HCT116 (cell line): Measurements from ENCODE around the gene SIRPA. TPM values are rescaled to one million over a fixed set of nuclear protein-coding genes. Genes with fewer than 3 reads are reported as not detected.

ENCODE experiments used
- ATAC-seq: fragments of 200-7000 bp; cut with Tn5 transposase; 2 replicates; pipeline ENCODE4 v1.9.1; 2020; ENCODE audit warnings: mild to moderate bottlenecking, moderate library complexity
- BruUV-seq: library from RNA; stranded (reverse); fragments of 400-500 nt; replicated peaks from 2 replicates; lab custom pipeline; 2021; lab: Mats Ljungman, UMichigan
- CTCF ChIA-PET: fragments of 300-600 bp; sonication (Branson Sonifier 250); formaldehyde crosslinking; loops from one replicate; lab custom pipeline; 2021; ENCODE audit warnings: antibody characterized with exemption; lab: Charles Lee
- POLR2A ChIA-PET: fragments of 300-600, 350-600 bp; sonication (Branson Sonifier 250); formaldehyde crosslinking; loops from one replicate; lab custom pipeline; 2021; ENCODE audit warnings: antibody characterized with exemption; lab: Charles Lee
- RAD21 ChIA-PET, 2 experiments: fragments of 300-600 bp; sonication (Branson Sonifier 250); formaldehyde crosslinking; loops; one replicate each; lab custom pipeline; 2023; ENCODE audit warnings: low total read pairs in 2 of 2; ENCODE audit not compliant: uncharacterized antibody in 2 of 2, unreplicated experiment in 2 of 2, low non-redundant PET in 1 of 2; lab: Charles Lee
- DNase-seq: peaks from one replicate; pipeline ENCODE4 v3.0.0-alpha.2; 2010; ENCODE audit warnings: low read depth, low spot score
- H2AFZ ChIP-seq: fragments of 200-600 bp; shearing (Covaris generic), sonication (generic); 2 replicates; pipeline ENCODE4 v1.6.1; 2017; ENCODE audit warnings: low read depth, mixed run types, mixed read lengths, antibody characterized with exemption, low read length; ENCODE audit not compliant: poor library complexity, severe bottlenecking
- H3K27ac ChIP-seq: 2 replicates; pipeline ENCODE4 v1.5.1; 2012; ENCODE audit warnings: low read depth, low read length
- H3K27me3 ChIP-seq: fragments of 200-600 bp; sonication (generic); 2 replicates; pipeline ENCODE4 v1.6.1; 2016; ENCODE audit warnings: mixed run types, low read length, mixed read lengths; ENCODE audit not compliant: insufficient read depth
- H3K36me3 ChIP-seq, 2 experiments: fragments of 200-500 bp in 1 of 2; fragments of 200-600 bp in 1 of 2; sonication (Bioruptor generic) in 1 of 2; sonication (generic) in 1 of 2; 2 replicates each; pipeline versions ENCODE4 v1.5.1 to v1.6.1; 2014 to 2016; ENCODE audit warnings: low read length in 2 of 2, inconsistent platforms in 1 of 2, mixed read lengths in 1 of 2, mixed run types in 1 of 2; ENCODE audit not compliant: insufficient read depth in 2 of 2, control insufficient read depth in 1 of 2
- H3K4me1 ChIP-seq, 2 experiments: fragments of 200-600 bp in 1 of 2; sonication (generic) in 1 of 2; 2 replicates each; pipeline versions ENCODE4 v1.5.1 to v1.6.1; 2012 to 2017; ENCODE audit warnings: low read length in 2 of 2, inconsistent platforms in 1 of 2, mild to moderate bottlenecking in 1 of 2, mixed read lengths in 1 of 2, mixed run types in 1 of 2, moderate library complexity in 1 of 2; ENCODE audit not compliant: insufficient read depth in 2 of 2, control insufficient read depth in 1 of 2
- H3K4me2 ChIP-seq: fragments of 200-600 bp; sonication (generic); 2 replicates; pipeline ENCODE4 v1.6.1; 2017; ENCODE audit warnings: mixed run types, low read length, mixed read lengths
- H3K4me3 ChIP-seq, 2 experiments: fragments of 200-600 bp in 1 of 2; sonication (generic) in 1 of 2; replicated peaks in 1 of 2; 2 replicates each; pipeline ENCODE4 v1.5.1; 2011 to 2016; ENCODE audit warnings: low read length in 2 of 2, control low read depth in 1 of 2, low read depth in 1 of 2, mild to moderate bottlenecking in 1 of 2, mixed read lengths in 1 of 2, mixed run types in 1 of 2
- H3K79me2 ChIP-seq: fragments of 200-600 bp; sonication (generic); 2 replicates; pipeline ENCODE4 v1.6.1; 2017; ENCODE audit warnings: mild to moderate bottlenecking, mixed run types, low read length, moderate library complexity, mixed read lengths; ENCODE audit not compliant: insufficient read depth
- H3K9ac ChIP-seq: fragments of 200-600 bp; sonication (generic); 2 replicates; pipeline ENCODE4 v1.6.1; 2016; ENCODE audit warnings: low read length, mixed read lengths
- H3K9me2 ChIP-seq: fragments of 200-600 bp; sonication (generic), shearing (Covaris generic); 2 replicates; pipeline ENCODE4 v1.6.1; 2017; ENCODE audit warnings: mixed run types, mild to moderate bottlenecking, moderate library complexity; ENCODE audit not compliant: insufficient read depth
- H3K9me3 ChIP-seq, 2 experiments: fragments of 200-500 bp in 1 of 2; fragments of 200-600 bp in 1 of 2; sonication (Bioruptor generic) in 1 of 2; sonication (generic) in 1 of 2; 2 replicates each; pipeline ENCODE4 v1.6.1; 2014 to 2017; ENCODE audit warnings: low read length in 2 of 2, mixed read lengths in 2 of 2, inconsistent platforms in 1 of 2, low read depth in 1 of 2, mild to moderate bottlenecking in 1 of 2, mixed run types in 1 of 2, moderate library complexity in 1 of 2; ENCODE audit not compliant: control insufficient read depth in 1 of 2, insufficient read depth in 1 of 2
- H4K20me1 ChIP-seq: fragments of 200-600 bp; sonication (generic), shearing (Covaris generic); 2 replicates; pipeline ENCODE4 v1.6.1; 2017; ENCODE audit warnings: mixed run types, mild to moderate bottlenecking, moderate library complexity; ENCODE audit not compliant: insufficient read depth
- FOSL1 ChIP-seq: IDR thresholded peaks from 2 replicates; pipeline ENCODE4 v1.6.1; 2012; ENCODE audit warnings: low read depth
- RAD21 ChIP-seq: IDR thresholded peaks from 2 replicates; pipeline ENCODE4 v1.6.1; 2012; ENCODE audit warnings: low read depth, mild to moderate bottlenecking
- SIN3A ChIP-seq: IDR thresholded peaks from 2 replicates; pipeline ENCODE4 v1.6.1; 2012; ENCODE audit warnings: low read depth
- intact Hi-C: fragments of 100-400 bp; cut with micrococcal nuclease; formaldehyde crosslinking; loops from 2 replicates; pipeline ENCODE4 v1.10.0; 2022
- total RNA-seq: library from RNA; stranded (reverse); gene quantifications from one replicate; pipeline ENCODE4 v1.2.1, GENCODE V29; 2021; ENCODE audit not compliant: unreplicated experiment
- TF ChIP-seq, protein P1 (sequence below): IDR thresholded peaks from 2 replicates; pipeline ENCODE4 v1.6.1; 2012; ENCODE audit warnings: low read depth
- TF ChIP-seq, protein P2 (sequence below): IDR thresholded peaks from 2 replicates; pipeline ENCODE4 v1.6.1; 2012

SIRPA gene
- total RNA-seq, 1 experiment from 2014 or later = 15.3 TPM

DNA sequence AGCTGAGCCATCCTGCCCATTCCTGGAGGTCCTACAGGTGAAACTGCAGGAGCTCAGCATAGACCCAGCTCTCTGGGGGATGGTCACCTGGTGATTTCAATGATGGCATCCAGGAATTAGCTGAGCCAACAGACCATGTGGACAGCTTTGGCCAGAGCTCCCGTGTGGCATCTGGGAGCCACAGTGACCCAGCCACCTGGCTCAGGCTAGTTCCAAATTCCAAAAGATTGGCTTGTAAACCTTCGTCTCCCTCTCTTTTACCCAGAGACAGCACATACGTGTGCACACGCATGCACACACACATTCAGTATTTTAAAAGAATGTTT, 44.0 kb downstream of the SIRPA start (continued):
- TF ChIP-seq, protein P1, sequence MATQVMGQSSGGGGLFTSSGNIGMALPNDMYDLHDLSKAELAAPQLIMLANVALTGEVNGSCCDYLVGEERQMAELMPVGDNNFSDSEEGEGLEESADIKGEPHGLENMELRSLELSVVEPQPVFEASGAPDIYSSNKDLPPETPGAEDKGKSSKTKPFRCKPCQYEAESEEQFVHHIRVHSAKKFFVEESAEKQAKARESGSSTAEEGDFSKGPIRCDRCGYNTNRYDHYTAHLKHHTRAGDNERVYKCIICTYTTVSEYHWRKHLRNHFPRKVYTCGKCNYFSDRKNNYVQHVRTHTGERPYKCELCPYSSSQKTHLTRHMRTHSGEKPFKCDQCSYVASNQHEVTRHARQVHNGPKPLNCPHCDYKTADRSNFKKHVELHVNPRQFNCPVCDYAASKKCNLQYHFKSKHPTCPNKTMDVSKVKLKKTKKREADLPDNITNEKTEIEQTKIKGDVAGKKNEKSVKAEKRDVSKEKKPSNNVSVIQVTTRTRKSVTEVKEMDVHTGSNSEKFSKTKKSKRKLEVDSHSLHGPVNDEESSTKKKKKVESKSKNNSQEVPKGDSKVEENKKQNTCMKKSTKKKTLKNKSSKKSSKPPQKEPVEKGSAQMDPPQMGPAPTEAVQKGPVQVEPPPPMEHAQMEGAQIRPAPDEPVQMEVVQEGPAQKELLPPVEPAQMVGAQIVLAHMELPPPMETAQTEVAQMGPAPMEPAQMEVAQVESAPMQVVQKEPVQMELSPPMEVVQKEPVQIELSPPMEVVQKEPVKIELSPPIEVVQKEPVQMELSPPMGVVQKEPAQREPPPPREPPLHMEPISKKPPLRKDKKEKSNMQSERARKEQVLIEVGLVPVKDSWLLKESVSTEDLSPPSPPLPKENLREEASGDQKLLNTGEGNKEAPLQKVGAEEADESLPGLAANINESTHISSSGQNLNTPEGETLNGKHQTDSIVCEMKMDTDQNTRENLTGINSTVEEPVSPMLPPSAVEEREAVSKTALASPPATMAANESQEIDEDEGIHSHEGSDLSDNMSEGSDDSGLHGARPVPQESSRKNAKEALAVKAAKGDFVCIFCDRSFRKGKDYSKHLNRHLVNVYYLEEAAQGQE = no peak
- no peak for TF ChIP-seq FOSL1
- TF ChIP-seq, protein P2, sequence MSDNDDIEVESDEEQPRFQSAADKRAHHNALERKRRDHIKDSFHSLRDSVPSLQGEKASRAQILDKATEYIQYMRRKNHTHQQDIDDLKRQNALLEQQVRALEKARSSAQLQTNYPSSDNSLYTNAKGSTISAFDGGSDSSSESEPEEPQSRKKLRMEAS = no peak
- TF ChIP-seq SIN3A = no peak
- TF ChIP-seq RAD21 = no peak

DNA sequence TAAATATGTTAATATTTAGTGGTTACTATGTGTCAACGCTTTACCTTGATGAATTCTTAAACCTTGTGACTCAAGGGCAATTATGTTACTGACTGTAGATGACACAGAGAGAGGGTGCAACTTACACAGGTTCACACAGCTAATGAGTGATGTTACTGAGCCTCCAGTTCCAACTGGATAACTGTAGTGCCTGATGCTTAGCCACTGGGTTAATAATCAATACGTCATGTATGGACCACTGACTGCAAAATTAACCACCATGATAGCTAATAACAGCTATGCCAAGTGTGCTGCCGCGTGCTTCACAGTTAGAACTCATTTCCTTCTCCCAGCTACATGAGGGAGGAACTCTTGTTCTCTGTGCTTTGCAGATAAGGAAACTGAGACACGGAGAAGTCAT, 45.4 kb downstream of the SIRPA start:
- POLR2A ChIA-PET = no interaction called here
- intact Hi-C loops = no loop called here
- CTCF ChIA-PET = no interaction called here
- H3K36me3 ChIP-seq = no peaks in the 10 kb centered on the region; a peak in 1 of 4 replicates
- H3K4me1 ChIP-seq = no peaks in the 10 kb centered on the region
- H3K9me3 ChIP-seq = no peaks in the 10 kb centered on the region
- no peak overlapping the region for H3K4me3 ChIP-seq
- H3K79me2 ChIP-seq = no peaks in the 10 kb centered on the region
- no peak overlapping the region for H2AFZ ChIP-seq
- DNase-seq = no peak
- no peak for TF ChIP-seq FOSL1
- RAD21 ChIA-PET = no interaction called here
- no peaks in the 10 kb centered on the region for H4K20me1 ChIP-seq
- no peak overlapping the region for H3K27ac ChIP-seq
- ATAC-seq = no peak
- H3K4me2 ChIP-seq = no peak overlapping the region
- H3K9me2 ChIP-seq = no peaks in the 10 kb centered on the region
- no TSS peak for BruUV-seq
- H3K9ac ChIP-seq = no peak overlapping the region
- H3K27me3 ChIP-seq = no peaks in the 10 kb centered on the region
